GM12873 (cell line): ENCODE measurements around the gene SMAD7.
A peak's percentile ranks its signal among the peaks of the same experiment; 100 is the strongest.

Experiments used
- CTCF ChIP-seq: IDR thresholded peaks from 2 replicates; pipeline ENCODE4 v1.5.1; 2012; ENCODE audit warnings: low read depth, mild to moderate bottlenecking, moderate library complexity, low read length, control low read depth; ENCODE audit not compliant: insufficient read depth; ENCODE audit errors: missing control alignments

SMAD7 gene

GRCh38 chr18:48901145-48902022, 49.4 kb downstream of the SMAD7 start:
- no peak for TF ChIP-seq CTCF

- TF ChIP-seq CTCF = no peak
Observed at GRCh38 chr18:48900469-48900868, 50.3 kb downstream of the SMAD7 start.

- no peak for TF ChIP-seq CTCF
Observed at GRCh38 chr18:48899558-48900174, 51.1 kb downstream of the SMAD7 start.

- TF ChIP-seq CTCF = no peak
Observed at GRCh38 chr18:48898521-48898920, 52.2 kb downstream of the SMAD7 start.

- no peak for TF ChIP-seq CTCF
Observed at GRCh38 chr18:48897531-48897930, 53.2 kb downstream of the SMAD7 start.

GRCh38 chr18:48896875-48897511, 53.8 kb downstream of the SMAD7 start:
- peak; percentile 25 for TF ChIP-seq CTCF

- TF ChIP-seq CTCF = no peak
Observed at GRCh38 chr18:48896326-48896874, 54.4 kb downstream of the SMAD7 start.
